ENCODE data around the gene SAMD1. TPM values are rescaled to one million over a fixed set of nuclear protein-coding genes. Genes with fewer than 3 reads are reported as not detected.

The SAMD1 gene
- total and polyA plus RNA-seq, 2 experiments from 2014 or later: 32.2 to 69.0 TPM

- no peak for DNase-seq (ENCODE audit: low spot score)
- Mint-ChIP-seq H3K9me3 (no peaks in the 10 kb centered on the region), H3K36me3 (ENCODE audit: low read depth) (peaks cover 1% of the 10 kb centered on the region; the same call in 2 of the 3 replicates), H3K27ac (no peak overlapping the region), H3K27me3 (ENCODE audit: insufficient read depth, low read depth, poor library complexity) (no peaks in the 10 kb centered on the region), H3K4me3 (no peak overlapping the region), H3K4me1 (no peaks in the 10 kb centered on the region)
- no peak overlapping the region for H3K4me2 ChIP-seq
- H3F3A ChIP-seq (replicated peaks; ENCODE audit: low read depth): 0 out of 2 replicates have a peak, but pooled peaks cover 4% of the 10 kb centered on the region
- no peaks in the 10 kb centered on the region for H3K79me2 ChIP-seq (replicated peaks; ENCODE audit: insufficient read depth)
- no peak overlapping the region for H3K27ac ChIP-seq (ENCODE audit: low read depth)
- ATAC-seq: no peak
- no peaks in the 10 kb centered on the region for H3K27me3 ChIP-seq (ENCODE audit: insufficient read depth)
- no peaks in the 10 kb centered on the region for H4K20me1 ChIP-seq (replicated peaks; ENCODE audit: insufficient read depth)
- TF ChIP-seq ZNF114 (CRISPR knock-in tag; IDR thresholded peaks at IDR 0.05): no peak
- no peak for TF ChIP-seq JUNB (IDR thresholded peaks at IDR 0.05; ENCODE audit: unreplicated experiment)
- no peak for TF ChIP-seq POLR2AphosphoS5 (IDR thresholded peaks at IDR 0.05; ENCODE audit: low read depth)
- no peak for TF ChIP-seq ZNF462 (CRISPR knock-in tag; IDR thresholded peaks at IDR 0.05)
- no peak for TF ChIP-seq CTCF (conservative IDR thresholded peaks at IDR 0.05; ENCODE audit: low read depth in 2 of 2)
- TF ChIP-seq, protein P1, sequence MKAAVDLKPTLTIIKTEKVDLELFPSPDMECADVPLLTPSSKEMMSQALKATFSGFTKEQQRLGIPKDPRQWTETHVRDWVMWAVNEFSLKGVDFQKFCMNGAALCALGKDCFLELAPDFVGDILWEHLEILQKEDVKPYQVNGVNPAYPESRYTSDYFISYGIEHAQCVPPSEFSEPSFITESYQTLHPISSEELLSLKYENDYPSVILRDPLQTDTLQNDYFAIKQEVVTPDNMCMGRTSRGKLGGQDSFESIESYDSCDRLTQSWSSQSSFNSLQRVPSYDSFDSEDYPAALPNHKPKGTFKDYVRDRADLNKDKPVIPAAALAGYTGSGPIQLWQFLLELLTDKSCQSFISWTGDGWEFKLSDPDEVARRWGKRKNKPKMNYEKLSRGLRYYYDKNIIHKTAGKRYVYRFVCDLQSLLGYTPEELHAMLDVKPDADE (IDR thresholded peaks at IDR 0.05): no peak
- no peak for TF ChIP-seq STAT1 (IDR thresholded peaks at IDR 0.05; ENCODE audit: unreplicated experiment)
- no peak for TF ChIP-seq EZH2 (IDR thresholded peaks at IDR 0.05; ENCODE audit: low read depth, unreplicated experiment)
- TF ChIP-seq ZNF331 (CRISPR knock-in tag; IDR thresholded peaks at IDR 0.05; ENCODE audit: low read depth): no peak
- no peaks in the 10 kb centered on the region for H3K9me2 ChIP-seq (ENCODE audit: insufficient read depth)
- H3K4me3 ChIP-seq: no peak overlapping the region
- no peaks in the 10 kb centered on the region for H3K36me3 ChIP-seq (ENCODE audit: insufficient read depth)
- no peak overlapping the region for H2AFZ ChIP-seq
- no peaks in the 10 kb centered on the region for H3K4me1 ChIP-seq (ENCODE audit: insufficient read depth)
Measured at GRCh38 chr19:14102756-14103155, 12.2 kb upstream of the SAMD1 start.
